ENCODE data around the gene COL18A1.

Gene COL18A1

GRCh38 chr21:45391743-45392572 is 13.0 kb upstream of the COL18A1 start:
- in situ Hi-C loops (cut with HindIII; ENCODE audit: low pct_ligation_motif_present, low sequenced_read_pairs), result no loop called here

GRCh38 chr21:45392573-45392971 is 12.4 kb upstream of the COL18A1 start:
- H3K4me3 ChIP-seq (ENCODE audit: low read depth, low read length), result no peak overlapping the region
- in situ Hi-C loops (cut with HindIII; ENCODE audit: low pct_ligation_motif_present, low sequenced_read_pairs), result no loop called here

More at GRCh38 chr21:45391743-45392572, 13.0 kb upstream of the COL18A1 start:
- no peaks in the 10 kb centered on the region for H3K27me3 ChIP-seq (replicated peaks)
- H3K36me3 ChIP-seq (replicated peaks), result no peaks in the 10 kb centered on the region
- H3K4me3 ChIP-seq (ENCODE audit: low read depth, low read length), result no peak overlapping the region
- no peak overlapping the region for H3K27ac ChIP-seq
- no peak for TF ChIP-seq CTCF (IDR thresholded peaks at IDR 0.05; ENCODE audit: low read depth, low read length, missing control alignments)
- no peak for DNase-seq

GRCh38 chr21:45393021-45393420 is 11.9 kb upstream of the COL18A1 start:
- no peaks in the 10 kb centered on the region for H3K36me3 ChIP-seq (replicated peaks)
- in situ Hi-C loops (cut with HindIII; ENCODE audit: low pct_ligation_motif_present, low sequenced_read_pairs), result no loop called here
- TF ChIP-seq CTCF (IDR thresholded peaks at IDR 0.05; ENCODE audit: low read depth, low read length, missing control alignments), result no peak
- no peak overlapping the region for H3K27ac ChIP-seq
- H3K4me3 ChIP-seq (ENCODE audit: low read depth, low read length), result no peak overlapping the region
- H3K27me3 ChIP-seq (replicated peaks), result no peaks in the 10 kb centered on the region
- DNase-seq, result no peak

More at GRCh38 chr21:45392573-45392971, 12.4 kb upstream of the COL18A1 start:
- Histone ChIP-seq H3K27me3 (replicated peaks) (no peaks in the 10 kb centered on the region), H3K36me3 (replicated peaks) (no peaks in the 10 kb centered on the region), H3K27ac (no peak overlapping the region)
- no peak for DNase-seq
- TF ChIP-seq CTCF (IDR thresholded peaks at IDR 0.05; ENCODE audit: low read depth, low read length, missing control alignments), result no peak

GRCh38 chr21:45393833-45394638 is 10.9 kb upstream of the COL18A1 start:
- H3K27me3 ChIP-seq (replicated peaks), result no peaks in the 10 kb centered on the region
- no peak for DNase-seq
- in situ Hi-C loops (cut with HindIII; ENCODE audit: low pct_ligation_motif_present, low sequenced_read_pairs), result no loop called here
- H3K4me3 ChIP-seq (ENCODE audit: low read depth, low read length), result no peak overlapping the region
- no peak for TF ChIP-seq CTCF (IDR thresholded peaks at IDR 0.05; ENCODE audit: low read depth, low read length, missing control alignments)
- no peak overlapping the region for H3K27ac ChIP-seq
- no peaks in the 10 kb centered on the region for H3K36me3 ChIP-seq (replicated peaks)

GRCh38 chr21:45396620-45396995 is 8.4 kb upstream of the COL18A1 start:
- H3K27ac ChIP-seq, result no peak overlapping the region
- TF ChIP-seq CTCF (IDR thresholded peaks at IDR 0.05; ENCODE audit: low read depth, low read length, missing control alignments), result no peak
- no peak for DNase-seq
- H3K36me3 ChIP-seq (replicated peaks), result no peaks in the 10 kb centered on the region
- no peaks in the 10 kb centered on the region for H3K27me3 ChIP-seq (replicated peaks)
- no peak overlapping the region for H3K4me3 ChIP-seq (ENCODE audit: low read depth, low read length)
- in situ Hi-C loops (cut with HindIII; ENCODE audit: low pct_ligation_motif_present, low sequenced_read_pairs), result no loop called here
